Tracheal epithelial cell (primary cell): ENCODE measurements around the gene ZDHHC11B. TPM values are rescaled to one million over a fixed set of nuclear protein-coding genes. Genes with fewer than 3 reads are reported as not detected.

ENCODE experiments used
- total RNA-seq: library from RNA; depleted of rRNA; stranded (reverse); fragments of >200 nt; gene quantifications from 2 replicates; pipeline ENCODE4 v1.2.1, GENCODE V29; 2014

The ZDHHC11B gene, protein sequence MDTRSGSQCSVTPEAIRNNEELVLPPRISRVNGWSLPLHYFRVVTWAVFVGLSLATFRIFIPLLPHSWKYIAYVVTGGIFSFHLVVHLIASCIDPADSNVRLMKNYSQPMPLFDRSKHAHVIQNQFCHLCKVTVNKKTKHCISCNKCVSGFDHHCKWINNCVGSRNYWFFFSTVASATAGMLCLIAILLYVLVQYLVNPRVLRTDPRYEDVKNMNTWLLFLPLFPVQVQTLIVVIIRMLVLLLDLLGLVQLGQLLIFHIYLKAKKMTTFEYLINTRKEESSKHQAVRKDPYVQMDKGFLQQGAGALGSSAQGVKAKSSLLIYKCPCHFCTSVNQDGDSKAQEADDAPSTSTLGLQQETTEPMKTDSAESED
- under 0.01 and 0.24 TPM in 2 replicates for total RNA-seq

DNA sequence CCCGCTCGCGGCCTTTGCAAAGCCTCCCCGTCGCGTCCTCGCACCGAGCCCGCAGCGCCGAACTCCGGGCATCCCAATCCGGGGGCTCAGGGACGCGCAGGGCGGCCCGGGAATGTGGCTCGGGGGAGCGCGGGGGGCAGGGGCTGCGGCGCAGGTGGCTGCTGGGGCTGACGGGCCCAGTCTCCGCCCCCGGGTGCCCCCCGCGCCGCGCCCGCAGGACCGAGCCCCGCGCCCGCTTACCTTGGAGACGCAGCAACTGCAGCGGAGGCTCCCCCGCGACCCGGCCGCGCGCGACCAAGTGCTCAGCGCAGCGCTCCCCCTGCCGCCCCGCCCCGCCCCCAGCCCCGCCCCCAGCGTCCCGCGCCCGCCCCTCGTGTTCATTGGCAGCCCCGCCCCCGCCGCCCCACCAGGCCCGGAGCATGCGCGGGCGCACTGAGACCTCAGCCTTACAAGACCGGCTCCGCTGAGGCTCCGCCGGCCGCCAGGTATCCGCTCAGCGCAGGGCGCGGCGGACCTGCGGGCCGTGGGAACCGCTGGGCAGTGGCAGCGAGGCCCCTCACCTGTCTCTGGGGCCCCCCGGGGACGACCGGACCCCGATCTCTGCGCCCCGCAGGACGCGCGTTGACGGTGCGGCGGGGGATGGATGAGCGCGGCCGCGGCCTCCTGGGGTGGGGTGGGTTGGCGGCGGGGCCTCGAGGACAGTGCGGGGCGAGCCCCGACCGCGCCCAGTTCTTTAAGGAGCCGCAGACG, at the start of gene ZDHHC11B:
Gene ZDHHC11B (minus strand): TSS at position 302 of the 750 bp plus-strand sequence. CDS start 17,810 bp downstream, outside the sequence.

DNA sequence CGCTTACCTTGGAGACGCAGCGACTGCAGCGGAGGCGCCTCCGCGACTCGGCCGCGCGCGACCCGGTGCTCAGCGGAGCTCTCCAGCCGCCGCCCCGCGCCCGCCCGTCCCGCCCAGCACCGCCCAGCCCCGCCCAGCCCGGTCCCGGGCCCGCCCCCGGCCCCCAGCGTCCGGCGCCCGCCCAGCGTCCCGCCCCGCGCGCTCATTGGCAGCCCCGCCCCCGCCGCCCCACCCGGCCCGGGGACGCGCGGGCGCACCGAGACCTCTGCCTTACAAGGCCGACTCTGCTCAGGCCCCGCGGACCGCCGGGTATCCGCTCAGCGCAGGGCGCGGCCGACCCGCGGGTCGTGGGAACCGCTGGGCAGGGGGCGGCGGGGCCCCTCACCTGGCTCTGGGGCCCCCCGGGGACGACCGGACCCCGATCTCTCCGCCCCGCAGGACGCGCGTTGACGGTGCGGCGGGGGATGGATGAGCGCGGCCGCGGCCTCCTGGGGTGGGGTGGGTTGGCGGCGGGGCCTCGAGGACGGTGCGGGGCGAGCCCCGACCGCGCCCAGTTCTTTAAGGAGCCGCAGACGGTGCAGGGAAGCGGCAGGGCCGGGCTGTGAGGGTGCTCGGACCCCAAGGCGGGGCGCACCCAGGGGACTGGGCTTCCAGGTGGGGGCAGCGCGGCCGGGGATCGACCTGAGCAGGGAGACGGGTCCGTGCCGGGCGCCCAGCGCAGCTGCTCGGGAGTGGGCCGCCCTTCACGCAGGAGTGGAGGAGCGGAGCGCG, 91.1 kb downstream of the ZDHHC11B start, which contains the start of gene TPPP:
Gene TPPP (minus strand): TSS at position 82 of the 771 bp plus-strand sequence. CDS start 15,292 bp downstream, outside the sequence.

Other genes starting within 250 kb of the ZDHHC11B start
- gene CEP72, start 172.4 kb downstream of the ZDHHC11B start, total RNA-seq, result 5.3 and 6.3 TPM in 2 replicates
- 0.48 and 1.3 TPM in 2 replicates for gene TPPP, start 91.4 kb downstream of the ZDHHC11B start, total RNA-seq
- 0.43 and 0.72 TPM in 2 replicates for gene ZDHHC11, start 66.3 kb upstream of the ZDHHC11B start, total RNA-seq
- gene BRD9, start 108.1 kb upstream of the ZDHHC11B start, total RNA-seq, result 25.6 and 46.5 TPM in 2 replicates
- gene TRIP13, start 108.2 kb upstream of the ZDHHC11B start, total RNA-seq, result 1.9 and 7.5 TPM in 2 replicates
- 0.24 TPM in 1 of 2 replicates, not detected in the other for gene NKD2, start 224.1 kb upstream of the ZDHHC11B start, total RNA-seq